Measurements from ENCODE around the gene BDKRB2. TPM values are rescaled to one million over a fixed set of nuclear protein-coding genes. Genes with fewer than 3 reads are reported as not detected.

The BDKRB2 gene
- total RNA-seq, 1 donor from 2014 or later = 0.70 TPM

DNA sequence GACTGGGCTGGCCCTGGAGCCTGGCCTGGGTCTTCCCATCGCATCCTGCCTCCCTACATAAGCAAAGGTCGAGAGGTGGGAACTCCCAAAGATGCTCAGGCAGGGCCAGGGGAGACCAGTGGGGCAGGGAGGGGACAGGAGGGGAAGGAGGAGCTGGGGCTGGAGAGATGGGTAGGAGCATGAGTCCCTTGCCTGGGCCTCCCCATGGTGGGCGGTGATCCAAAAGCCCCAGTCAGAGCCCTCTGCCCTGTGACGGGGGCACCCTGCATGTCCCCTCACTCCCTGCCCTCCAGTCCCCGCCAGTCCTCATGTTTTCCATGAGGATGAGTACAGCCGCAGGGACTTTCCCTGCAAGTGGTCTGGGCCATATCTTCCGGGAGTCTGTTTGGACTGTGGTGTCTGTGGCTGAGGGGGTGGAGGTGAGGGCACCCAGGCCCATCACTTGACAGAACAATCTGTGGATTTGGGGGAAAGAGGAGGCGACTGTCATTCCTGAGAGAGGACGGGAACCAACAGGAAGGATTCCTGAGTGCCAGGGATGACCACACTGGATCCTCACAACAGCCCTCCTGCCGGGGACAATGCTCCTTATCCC is 9.3 kb downstream of the BDKRB2 start:
- no peak overlapping the region for H3K9ac ChIP-seq (ENCODE audit: low read length)
- no peaks in the 10 kb centered on the region for H3K79me2 ChIP-seq (ENCODE audit: insufficient read depth, low read length)
- no peaks in the 10 kb centered on the region for H3K4me1 ChIP-seq (ENCODE audit: insufficient read depth, low read length)
- H3K4me2 ChIP-seq (ENCODE audit: low read length) = no peak overlapping the region
- no peak overlapping the region for H3K4me3 Mint-ChIP-seq (ENCODE audit: unreplicated experiment)
- peaks cover 23% of the 10 kb centered on the region for H3K9me3 Mint-ChIP-seq (ENCODE audit: unreplicated experiment)
- TF ChIP-seq, protein P1, sequence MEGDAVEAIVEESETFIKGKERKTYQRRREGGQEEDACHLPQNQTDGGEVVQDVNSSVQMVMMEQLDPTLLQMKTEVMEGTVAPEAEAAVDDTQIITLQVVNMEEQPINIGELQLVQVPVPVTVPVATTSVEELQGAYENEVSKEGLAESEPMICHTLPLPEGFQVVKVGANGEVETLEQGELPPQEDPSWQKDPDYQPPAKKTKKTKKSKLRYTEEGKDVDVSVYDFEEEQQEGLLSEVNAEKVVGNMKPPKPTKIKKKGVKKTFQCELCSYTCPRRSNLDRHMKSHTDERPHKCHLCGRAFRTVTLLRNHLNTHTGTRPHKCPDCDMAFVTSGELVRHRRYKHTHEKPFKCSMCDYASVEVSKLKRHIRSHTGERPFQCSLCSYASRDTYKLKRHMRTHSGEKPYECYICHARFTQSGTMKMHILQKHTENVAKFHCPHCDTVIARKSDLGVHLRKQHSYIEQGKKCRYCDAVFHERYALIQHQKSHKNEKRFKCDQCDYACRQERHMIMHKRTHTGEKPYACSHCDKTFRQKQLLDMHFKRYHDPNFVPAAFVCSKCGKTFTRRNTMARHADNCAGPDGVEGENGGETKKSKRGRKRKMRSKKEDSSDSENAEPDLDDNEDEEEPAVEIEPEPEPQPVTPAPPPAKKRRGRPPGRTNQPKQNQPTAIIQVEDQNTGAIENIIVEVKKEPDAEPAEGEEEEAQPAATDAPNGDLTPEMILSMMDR (IDR thresholded peaks at IDR 0.05; ENCODE audit: insufficient read depth, low read depth, low read length) = no peak
- TF ChIP-seq EZH2 (IDR thresholded peaks at IDR 0.05; ENCODE audit: insufficient read depth, low read length) = no peak
- H3K36me3 Mint-ChIP-seq (ENCODE audit: low read depth, unreplicated experiment) = peaks cover 5% of the 10 kb centered on the region
- no peaks in the 10 kb centered on the region for H3K4me1 Mint-ChIP-seq (ENCODE audit: low read depth, unreplicated experiment)
- no peak overlapping the region for H3K4me3 ChIP-seq (ENCODE audit: insufficient read depth, low read depth, low read length)
- H3K27ac ChIP-seq (ENCODE audit: low read depth, low read length) = no peak overlapping the region
- H3K27me3 ChIP-seq (ENCODE audit: insufficient read depth, low read length) = no peaks in the 10 kb centered on the region
- no peak for DNase-seq (ENCODE audit: low read depth)
- H2AFZ ChIP-seq (ENCODE audit: low read depth, low read length) = no peak overlapping the region
- peaks cover 10% of the 10 kb centered on the region for H3K9me3 ChIP-seq (ENCODE audit: insufficient read depth, low read depth, low read length)
- no peaks in the 10 kb centered on the region for H4K20me1 ChIP-seq (ENCODE audit: insufficient read depth, low read length)
- H3K27me3 Mint-ChIP-seq (ENCODE audit: low read depth, unreplicated experiment) = peaks cover 25% of the 10 kb centered on the region
- H3K27ac Mint-ChIP-seq (ENCODE audit: unreplicated experiment) = no peak overlapping the region
- no peak for FAIRE-seq
- no peaks in the 10 kb centered on the region for H3K36me3 ChIP-seq (ENCODE audit: insufficient read depth, low read length)

DNA sequence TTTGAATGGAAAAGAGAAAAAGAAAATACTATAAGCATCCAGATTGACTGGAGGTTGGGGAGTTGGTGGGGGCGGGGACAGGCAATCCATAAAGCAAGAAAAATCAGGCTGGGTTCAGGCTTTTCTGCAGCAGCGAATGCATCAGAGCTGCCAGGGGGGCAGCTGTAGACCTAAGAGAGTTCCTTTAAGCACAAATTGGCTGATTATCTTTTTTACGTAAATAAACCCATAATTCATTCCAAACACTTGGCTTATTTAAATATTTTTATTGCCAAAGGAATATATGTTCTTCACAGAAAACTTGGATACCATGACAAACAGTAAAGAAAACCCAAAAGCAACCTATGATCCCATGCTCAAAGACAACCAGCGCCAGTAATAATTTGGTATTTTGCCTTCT is 10.2 kb downstream of the BDKRB2 start:
- no peaks in the 10 kb centered on the region for H3K27me3 ChIP-seq (ENCODE audit: insufficient read depth, low read length)
- peaks cover 5% of the 10 kb centered on the region for H3K36me3 Mint-ChIP-seq (ENCODE audit: low read depth, unreplicated experiment)
- no peaks in the 10 kb centered on the region for H3K36me3 ChIP-seq (ENCODE audit: insufficient read depth, low read length)
- H2AFZ ChIP-seq (ENCODE audit: low read depth, low read length) = no peak overlapping the region
- H3K27ac Mint-ChIP-seq (ENCODE audit: unreplicated experiment) = peak overlapping the region; percentile 18
- no peaks in the 10 kb centered on the region for H3K4me1 Mint-ChIP-seq (ENCODE audit: low read depth, unreplicated experiment)
- FAIRE-seq (no peak), DNase-seq (ENCODE audit: low read depth) (no peak)
- peaks cover 10% of the 10 kb centered on the region for H3K9me3 ChIP-seq (ENCODE audit: insufficient read depth, low read depth, low read length)
- no peak overlapping the region for H3K4me3 Mint-ChIP-seq (ENCODE audit: unreplicated experiment)
- peaks cover 26% of the 10 kb centered on the region for H3K27me3 Mint-ChIP-seq (ENCODE audit: low read depth, unreplicated experiment)
- H3K79me2 ChIP-seq (ENCODE audit: insufficient read depth, low read length) = no peaks in the 10 kb centered on the region
- no peak overlapping the region for H3K27ac ChIP-seq (ENCODE audit: low read depth, low read length)
- H3K4me1 ChIP-seq (ENCODE audit: insufficient read depth, low read length) = no peaks in the 10 kb centered on the region
- H3K9ac ChIP-seq (ENCODE audit: low read length) = no peak overlapping the region
- H4K20me1 ChIP-seq (ENCODE audit: insufficient read depth, low read length) = no peaks in the 10 kb centered on the region
- TF ChIP-seq, protein P1 (IDR thresholded peaks at IDR 0.05; ENCODE audit: insufficient read depth, low read depth, low read length) = no peak
- no peak for TF ChIP-seq EZH2 (IDR thresholded peaks at IDR 0.05; ENCODE audit: insufficient read depth, low read length)
- H3K9me3 Mint-ChIP-seq (ENCODE audit: unreplicated experiment) = peaks cover 20% of the 10 kb centered on the region
- H3K4me2 ChIP-seq (ENCODE audit: low read length) = no peak overlapping the region
- no peak overlapping the region for H3K4me3 ChIP-seq (ENCODE audit: insufficient read depth, low read depth, low read length)

DNA sequence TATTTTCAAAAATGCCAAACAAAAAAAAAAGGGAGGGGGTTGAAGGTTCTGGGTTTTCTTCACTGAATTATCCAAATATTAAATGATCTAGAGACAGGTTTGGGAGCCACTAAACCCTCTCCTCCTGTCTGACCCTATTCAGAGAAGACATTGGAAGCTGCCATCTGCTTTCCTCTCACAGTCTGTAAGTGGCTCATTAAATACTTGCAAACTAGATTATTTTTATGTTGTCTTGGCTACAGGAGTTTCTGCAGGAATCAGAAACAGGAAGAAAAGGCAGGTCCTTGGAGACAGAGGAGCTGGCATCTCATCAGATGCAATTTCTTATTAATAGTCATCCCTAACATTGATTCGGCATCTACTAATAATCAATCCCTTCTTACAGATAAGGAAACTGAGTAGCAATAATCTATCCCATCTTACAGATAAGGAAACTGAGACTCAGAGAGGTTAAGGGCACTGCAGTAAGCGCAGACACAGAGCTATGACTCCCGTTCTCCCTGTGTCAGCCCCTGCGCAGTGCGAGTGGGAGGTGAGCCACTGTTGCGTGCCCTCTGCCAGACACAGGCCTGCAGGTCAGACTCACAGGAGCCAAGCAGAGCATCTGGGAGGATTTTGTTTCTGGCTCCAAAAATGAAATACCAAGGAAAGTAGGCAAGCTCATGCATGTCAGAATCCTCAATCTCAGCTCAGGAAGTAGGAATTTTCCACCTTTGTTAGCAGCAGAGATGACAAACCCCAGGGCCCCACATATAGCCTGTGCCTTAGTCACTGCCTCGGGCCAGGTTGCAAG is 11.0 kb downstream of the BDKRB2 start:
- no peak for TF ChIP-seq EZH2 (IDR thresholded peaks at IDR 0.05; ENCODE audit: insufficient read depth, low read length)
- TF ChIP-seq, protein P1 (IDR thresholded peaks at IDR 0.05; ENCODE audit: insufficient read depth, low read depth, low read length) = no peak
- no peak for FAIRE-seq
- Mint-ChIP-seq H3K36me3 (ENCODE audit: low read depth, unreplicated experiment) (peaks cover 2% of the 10 kb centered on the region), H3K9me3 (ENCODE audit: unreplicated experiment) (peaks cover 20% of the 10 kb centered on the region), H3K27ac (ENCODE audit: unreplicated experiment) (no peak overlapping the region), H3K27me3 (ENCODE audit: low read depth, unreplicated experiment) (peaks cover 23% of the 10 kb centered on the region), H3K4me1 (ENCODE audit: low read depth, unreplicated experiment) (no peaks in the 10 kb centered on the region), H3K4me3 (ENCODE audit: unreplicated experiment) (no peak overlapping the region)
- no peak for DNase-seq (ENCODE audit: low read depth)
- Histone ChIP-seq H3K36me3 (ENCODE audit: insufficient read depth, low read length) (no peaks in the 10 kb centered on the region), H3K4me3 (ENCODE audit: insufficient read depth, low read depth, low read length) (no peak overlapping the region), H3K4me1 (ENCODE audit: insufficient read depth, low read length) (no peaks in the 10 kb centered on the region), H3K27ac (ENCODE audit: low read depth, low read length) (no peak overlapping the region), H3K79me2 (ENCODE audit: insufficient read depth, low read length) (no peaks in the 10 kb centered on the region), H4K20me1 (ENCODE audit: insufficient read depth, low read length) (no peaks in the 10 kb centered on the region), H2AFZ (ENCODE audit: low read depth, low read length) (no peak overlapping the region), H3K27me3 (ENCODE audit: insufficient read depth, low read length) (no peaks in the 10 kb centered on the region), H3K4me2 (ENCODE audit: low read length) (no peak overlapping the region), H3K9ac (ENCODE audit: low read length) (no peak overlapping the region), H3K9me3 (ENCODE audit: insufficient read depth, low read depth, low read length) (peaks cover 10% of the 10 kb centered on the region)

All from astrocyte (in vitro differentiated cells and primary cell).